ENCODE results near the gene FRAS1. TPM values are rescaled to one million over a fixed set of nuclear protein-coding genes. Genes with fewer than 3 reads are reported as not detected.

FRAS1 gene
- total RNA-seq, 2 donors from 2014 or later = 2.1 to 4.0 TPM

GRCh38 chr4:78292341-78292740 is 235.2 kb downstream of the FRAS1 start:
- no peaks in the 10 kb centered on the region for H3K4me1 ChIP-seq

GRCh38 chr4:78292856-78293255 is 235.7 kb downstream of the FRAS1 start:
- H3K9ac ChIP-seq (ENCODE audit: low read depth in 2 of 2, low read length in 2 of 2) = no peak overlapping the region
- no peaks in the 10 kb centered on the region for H3K27me3 ChIP-seq
- intact Hi-C loops (cut with DNase I) = no loop called here
- no peaks in the 10 kb centered on the region for H3K4me1 ChIP-seq
- H3K9me3 ChIP-seq = no peaks in the 10 kb centered on the region
- DNase-seq = no peak
- no peak overlapping the region for H3K4me3 ChIP-seq
- TF ChIP-seq, protein P1, sequence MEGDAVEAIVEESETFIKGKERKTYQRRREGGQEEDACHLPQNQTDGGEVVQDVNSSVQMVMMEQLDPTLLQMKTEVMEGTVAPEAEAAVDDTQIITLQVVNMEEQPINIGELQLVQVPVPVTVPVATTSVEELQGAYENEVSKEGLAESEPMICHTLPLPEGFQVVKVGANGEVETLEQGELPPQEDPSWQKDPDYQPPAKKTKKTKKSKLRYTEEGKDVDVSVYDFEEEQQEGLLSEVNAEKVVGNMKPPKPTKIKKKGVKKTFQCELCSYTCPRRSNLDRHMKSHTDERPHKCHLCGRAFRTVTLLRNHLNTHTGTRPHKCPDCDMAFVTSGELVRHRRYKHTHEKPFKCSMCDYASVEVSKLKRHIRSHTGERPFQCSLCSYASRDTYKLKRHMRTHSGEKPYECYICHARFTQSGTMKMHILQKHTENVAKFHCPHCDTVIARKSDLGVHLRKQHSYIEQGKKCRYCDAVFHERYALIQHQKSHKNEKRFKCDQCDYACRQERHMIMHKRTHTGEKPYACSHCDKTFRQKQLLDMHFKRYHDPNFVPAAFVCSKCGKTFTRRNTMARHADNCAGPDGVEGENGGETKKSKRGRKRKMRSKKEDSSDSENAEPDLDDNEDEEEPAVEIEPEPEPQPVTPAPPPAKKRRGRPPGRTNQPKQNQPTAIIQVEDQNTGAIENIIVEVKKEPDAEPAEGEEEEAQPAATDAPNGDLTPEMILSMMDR (IDR thresholded peaks at IDR 0.05) = no peak
- no peaks in the 10 kb centered on the region for H3K36me3 ChIP-seq
- H3K27ac ChIP-seq = no peak overlapping the region

More at GRCh38 chr4:78292341-78292740, 235.2 kb downstream of the FRAS1 start:
- TF ChIP-seq, protein P1 (IDR thresholded peaks at IDR 0.05) = no peak
- H3K9ac ChIP-seq (ENCODE audit: low read depth in 2 of 2, low read length in 2 of 2) = no peak overlapping the region
- no peak overlapping the region for H3K27ac ChIP-seq
- H3K9me3 ChIP-seq = no peaks in the 10 kb centered on the region
- intact Hi-C loops (cut with DNase I) = no loop called here
- no peak overlapping the region for H3K4me3 ChIP-seq
- H3K36me3 ChIP-seq = no peaks in the 10 kb centered on the region
- no peak for DNase-seq
- no peaks in the 10 kb centered on the region for H3K27me3 ChIP-seq

- H3K4me3 ChIP-seq = no peak overlapping the region
- no peak overlapping the region for H3K27ac ChIP-seq
- intact Hi-C loops (cut with DNase I) = no loop called here
- H3K36me3 ChIP-seq = no peaks in the 10 kb centered on the region
- no peaks in the 10 kb centered on the region for H3K27me3 ChIP-seq
- TF ChIP-seq, protein P1 (IDR thresholded peaks at IDR 0.05) = no peak
- H3K4me1 ChIP-seq = no peaks in the 10 kb centered on the region
- no peak for DNase-seq
- no peaks in the 10 kb centered on the region for H3K9me3 ChIP-seq
- no peak overlapping the region for H3K9ac ChIP-seq (ENCODE audit: low read depth in 2 of 2, low read length in 2 of 2)
These were observed 236.2 kb downstream of the FRAS1 start for GRCh38 chr4:78293348-78293747.

DNA sequence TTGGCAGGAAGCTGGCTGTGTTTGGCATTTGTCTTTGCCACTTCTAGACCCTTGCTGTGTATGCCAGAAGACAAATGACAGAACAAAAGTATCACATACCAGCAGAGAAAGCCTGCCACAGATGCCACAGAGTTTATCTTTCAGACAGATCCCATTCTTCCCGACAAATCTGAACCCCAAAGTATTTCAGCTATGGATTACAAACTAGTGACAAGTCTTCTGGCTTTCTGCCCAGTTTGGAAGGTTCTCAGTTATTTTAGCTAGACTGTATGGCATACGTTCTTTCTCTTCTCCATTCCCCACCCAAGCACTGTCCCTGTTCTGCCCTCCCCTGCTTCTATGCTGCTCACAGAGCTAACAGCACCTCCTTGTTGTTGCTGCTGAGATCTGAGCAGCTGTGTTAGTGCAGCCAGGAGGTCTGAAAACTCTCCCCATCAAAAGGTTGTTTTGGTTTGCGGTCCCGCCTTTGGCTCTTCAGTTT is 236.7 kb downstream of the FRAS1 start:
- TF ChIP-seq, protein P1 (IDR thresholded peaks at IDR 0.05) = no peak
- DNase-seq = no peak
- Histone ChIP-seq H3K27ac (no peak overlapping the region), H3K27me3 (no peaks in the 10 kb centered on the region), H3K9ac (ENCODE audit: low read depth in 2 of 2, low read length in 2 of 2) (no peak overlapping the region), H3K4me3 (no peak overlapping the region), H3K36me3 (no peaks in the 10 kb centered on the region), H3K9me3 (no peaks in the 10 kb centered on the region), H3K4me1 (no peaks in the 10 kb centered on the region)
- intact Hi-C loops (cut with DNase I) = no loop called here

GRCh38 chr4:78296261-78296660 is 239.1 kb downstream of the FRAS1 start:
- no peaks in the 10 kb centered on the region for H3K36me3 ChIP-seq
- H3K27ac ChIP-seq = no peak overlapping the region
- H3K27me3 ChIP-seq = no peaks in the 10 kb centered on the region
- no peak overlapping the region for H3K4me3 ChIP-seq
- no peaks in the 10 kb centered on the region for H3K4me1 ChIP-seq
- intact Hi-C loops (cut with DNase I) = no loop called here
- no peak overlapping the region for H3K9ac ChIP-seq (ENCODE audit: low read depth in 2 of 2, low read length in 2 of 2)
- no peak for DNase-seq
- H3K9me3 ChIP-seq = no peaks in the 10 kb centered on the region
- TF ChIP-seq, protein P1 (IDR thresholded peaks at IDR 0.05) = no peak
